GM23338 (cell line): ENCODE measurements around the gene CMTM6. TPM values are rescaled to one million over a fixed set of nuclear protein-coding genes. Genes with fewer than 3 reads are reported as not detected.

ENCODE experiments used
- ATAC-seq: fragments of 200-7000 bp; cut with Tn5 transposase; 3 replicates; pipeline ENCODE4 v1.9.1; 2020
- DNase-seq: peaks from one replicate; pipeline ENCODE4 v3.0.0-alpha.2; 2015; ENCODE audit warnings: low spot score
- H2AFZ ChIP-seq: fragments of 200-600 bp; sonication (generic); 2 replicates; pipeline ENCODE4 v1.8.0; 2016; ENCODE audit warnings: antibody characterized with exemption, mild to moderate bottlenecking, moderate library complexity
- H3F3A ChIP-seq: fragments of 200-600 bp; sonication (generic); replicated peaks from 2 replicates; pipeline ENCODE4 v1.8.0; 2017; ENCODE audit warnings: antibody characterized with exemption, mixed run types, low read depth
- H3K27ac ChIP-seq: fragments of 200-600 bp; sonication (generic); 2 replicates; pipeline ENCODE4 v1.6.1; 2016; ENCODE audit warnings: low read depth
- H3K27me3 ChIP-seq: fragments of 200-600 bp; sonication (generic); 2 replicates; pipeline ENCODE4 v1.8.0; 2016; ENCODE audit warnings: mild to moderate bottlenecking, mixed run types, moderate library complexity; ENCODE audit not compliant: insufficient read depth
- H3K36me3 ChIP-seq: fragments of 200-600 bp; sonication (generic); 2 replicates; pipeline ENCODE4 v1.8.0; 2016; ENCODE audit warnings: mild to moderate bottlenecking; ENCODE audit not compliant: insufficient read depth
- H3K4me1 ChIP-seq: fragments of 200-600 bp; sonication (generic); 2 replicates; pipeline ENCODE4 v1.8.0; 2016; ENCODE audit warnings: mild to moderate bottlenecking, moderate library complexity; ENCODE audit not compliant: insufficient read depth
- H3K4me2 ChIP-seq: fragments of 200-600 bp; sonication (generic); 2 replicates; pipeline ENCODE4 v1.7.1; 2017; ENCODE audit warnings: mixed run types
- H3K4me3 ChIP-seq: fragments of 200-600 bp; sonication (generic); 2 replicates; pipeline ENCODE4 v1.6.1; 2016; ENCODE audit warnings: mixed run types
- H3K79me2 ChIP-seq: fragments of 200-600 bp; sonication (generic); replicated peaks from 2 replicates; pipeline ENCODE4 v1.8.0; 2017; ENCODE audit warnings: mild to moderate bottlenecking; ENCODE audit not compliant: insufficient read depth
- H3K9me2 ChIP-seq: fragments of 200-600 bp; sonication (generic); 2 replicates; pipeline ENCODE4 v1.8.0; 2017; ENCODE audit not compliant: insufficient read depth
- H4K20me1 ChIP-seq: fragments of 200-600 bp; sonication (generic); replicated peaks from 2 replicates; pipeline ENCODE4 v1.8.0; 2017; ENCODE audit warnings: mild to moderate bottlenecking; ENCODE audit not compliant: insufficient read depth
- H3K27ac Mint-ChIP-seq: 2 replicates; pipeline ENCODE4 v1.8.0; 2020; ENCODE audit warnings: inconsistent platforms, mild to moderate bottlenecking, moderate library complexity, mixed read lengths
- H3K27me3 Mint-ChIP-seq: 3 replicates; pipeline ENCODE4 v1.8.0; 2022; ENCODE audit warnings: low read depth, mild to moderate bottlenecking, moderate library complexity, mixed read lengths, inconsistent platforms; ENCODE audit not compliant: insufficient read depth, poor library complexity
- H3K36me3 Mint-ChIP-seq: 3 replicates; pipeline ENCODE4 v1.8.0; 2021; ENCODE audit warnings: low read depth, mild to moderate bottlenecking, inconsistent platforms, moderate library complexity, mixed read lengths
- H3K4me1 Mint-ChIP-seq: 3 replicates; pipeline ENCODE4 v1.8.0; 2020; ENCODE audit warnings: mild to moderate bottlenecking, inconsistent platforms, mixed read lengths
- H3K4me3 Mint-ChIP-seq: 3 replicates; pipeline ENCODE4 v1.8.0; 2021; ENCODE audit warnings: moderate library complexity, mild to moderate bottlenecking, inconsistent platforms, mixed read lengths
- H3K9me3 Mint-ChIP-seq: 3 replicates; pipeline ENCODE4 v1.8.0; 2020; ENCODE audit warnings: moderate library complexity, mild to moderate bottlenecking, inconsistent platforms, mixed read lengths
- CREB1 ChIP-seq: fragments of 250-450 bp; sonication (Bioruptor Pico); IDR thresholded peaks from 2 replicates; pipeline ENCODE4 v1.5.0; 2020; ENCODE audit warnings: low read depth, mild to moderate bottlenecking, moderate library complexity
- EZH2 ChIP-seq: fragments of 200-600 bp; sonication (generic); IDR thresholded peaks from one replicate; pipeline ENCODE4 v1.8.0; 2017; ENCODE audit warnings: antibody characterized with exemption, mild to moderate bottlenecking, low read depth; ENCODE audit not compliant: unreplicated experiment
- EZH2phosphoT487 ChIP-seq: fragments of 200-600 bp; sonication (generic); IDR thresholded peaks from one replicate; pipeline ENCODE4 v1.8.1; 2018; ENCODE audit warnings: antibody characterized with exemption; ENCODE audit not compliant: unreplicated experiment
- JUNB ChIP-seq: IDR thresholded peaks from one replicate; pipeline ENCODE4 v1.6.1; 2016; ENCODE audit warnings: antibody characterized with exemption; ENCODE audit not compliant: unreplicated experiment
- NANOG ChIP-seq: IDR thresholded peaks from 2 replicates; pipeline ENCODE4 v1.6.1; 2016; ENCODE audit warnings: antibody characterized with exemption, borderline replicate concordance
- POLR2AphosphoS5 ChIP-seq: IDR thresholded peaks from 2 replicates; pipeline ENCODE4 v1.6.1; 2016; ENCODE audit warnings: antibody characterized with exemption, low read depth
- STAT1 ChIP-seq: IDR thresholded peaks from one replicate; pipeline ENCODE4 v1.6.1; 2016; ENCODE audit warnings: antibody characterized with exemption; ENCODE audit not compliant: unreplicated experiment
- ZNF114 ChIP-seq: fragments of 250-450 bp; sonication (Bioruptor Pico); IDR thresholded peaks from 2 replicates; pipeline ENCODE4 v1.5.0; 2020; ENCODE audit warnings: mild to moderate bottlenecking, moderate library complexity
- ZNF331 ChIP-seq: fragments of 250-450 bp; sonication (Bioruptor Pico); IDR thresholded peaks from 2 replicates; pipeline ENCODE4 v1.5.0; 2020; ENCODE audit warnings: low read depth, mild to moderate bottlenecking, moderate library complexity
- polyA plus RNA-seq: library from polyadenylated mRNA; unstranded; fragments of >200 nt; fragmentation: Nextera tagmentation; extraction: Ambion mirVana; gene quantifications from 2 replicates; pipeline ENCODE4 v1.2.1, GENCODE V29; 2016
- total RNA-seq: library from RNA; depleted of rRNA; stranded (reverse); fragments of >200 nt; shearing (Covaris generic); gene quantifications from 2 replicates; pipeline ENCODE4 v1.2.3, GENCODE V29; 2014
- TF ChIP-seq, protein P1 (sequence below): IDR thresholded peaks from one replicate; pipeline ENCODE4 v1.6.1; 2018; ENCODE audit warnings: antibody characterized with exemption; ENCODE audit not compliant: unreplicated experiment
- TF ChIP-seq, protein P2 (sequence below): fragments of 250-450 bp; sonication (Bioruptor Pico); IDR thresholded peaks from 2 replicates; pipeline ENCODE4 v1.5.0; 2020; ENCODE audit warnings: mild to moderate bottlenecking, moderate library complexity

Gene CMTM6
- total and polyA plus RNA-seq, 2 experiments from 2014 or later = 42.3 to 123 TPM

DNA sequence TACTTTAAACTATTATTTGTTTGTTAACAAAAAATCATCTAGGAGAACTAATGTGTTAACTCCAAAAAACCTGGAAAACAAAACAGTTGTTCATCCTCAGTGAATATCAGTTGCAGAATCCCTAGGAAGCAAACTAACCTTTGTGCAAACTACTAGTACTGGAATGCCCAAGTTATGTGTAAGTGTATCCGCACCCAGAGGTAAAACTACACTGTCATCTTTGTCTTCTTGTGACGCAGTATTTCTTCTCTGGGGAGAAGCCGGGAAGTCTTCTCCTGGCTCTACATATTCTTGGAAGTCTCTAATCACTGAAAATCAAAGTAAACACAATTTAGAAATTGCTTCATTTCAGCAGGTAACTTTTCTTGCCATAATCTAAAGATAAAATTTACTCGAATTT is 38.2 kb upstream of the CMTM6 start (continued):
- TF ChIP-seq, protein P1, sequence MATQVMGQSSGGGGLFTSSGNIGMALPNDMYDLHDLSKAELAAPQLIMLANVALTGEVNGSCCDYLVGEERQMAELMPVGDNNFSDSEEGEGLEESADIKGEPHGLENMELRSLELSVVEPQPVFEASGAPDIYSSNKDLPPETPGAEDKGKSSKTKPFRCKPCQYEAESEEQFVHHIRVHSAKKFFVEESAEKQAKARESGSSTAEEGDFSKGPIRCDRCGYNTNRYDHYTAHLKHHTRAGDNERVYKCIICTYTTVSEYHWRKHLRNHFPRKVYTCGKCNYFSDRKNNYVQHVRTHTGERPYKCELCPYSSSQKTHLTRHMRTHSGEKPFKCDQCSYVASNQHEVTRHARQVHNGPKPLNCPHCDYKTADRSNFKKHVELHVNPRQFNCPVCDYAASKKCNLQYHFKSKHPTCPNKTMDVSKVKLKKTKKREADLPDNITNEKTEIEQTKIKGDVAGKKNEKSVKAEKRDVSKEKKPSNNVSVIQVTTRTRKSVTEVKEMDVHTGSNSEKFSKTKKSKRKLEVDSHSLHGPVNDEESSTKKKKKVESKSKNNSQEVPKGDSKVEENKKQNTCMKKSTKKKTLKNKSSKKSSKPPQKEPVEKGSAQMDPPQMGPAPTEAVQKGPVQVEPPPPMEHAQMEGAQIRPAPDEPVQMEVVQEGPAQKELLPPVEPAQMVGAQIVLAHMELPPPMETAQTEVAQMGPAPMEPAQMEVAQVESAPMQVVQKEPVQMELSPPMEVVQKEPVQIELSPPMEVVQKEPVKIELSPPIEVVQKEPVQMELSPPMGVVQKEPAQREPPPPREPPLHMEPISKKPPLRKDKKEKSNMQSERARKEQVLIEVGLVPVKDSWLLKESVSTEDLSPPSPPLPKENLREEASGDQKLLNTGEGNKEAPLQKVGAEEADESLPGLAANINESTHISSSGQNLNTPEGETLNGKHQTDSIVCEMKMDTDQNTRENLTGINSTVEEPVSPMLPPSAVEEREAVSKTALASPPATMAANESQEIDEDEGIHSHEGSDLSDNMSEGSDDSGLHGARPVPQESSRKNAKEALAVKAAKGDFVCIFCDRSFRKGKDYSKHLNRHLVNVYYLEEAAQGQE = no peak
- TF ChIP-seq EZH2 = no peak
- TF ChIP-seq CREB1 = no peak
- no peak for TF ChIP-seq JUNB
- no peak for TF ChIP-seq ZNF114 (CRISPR knock-in tag)
- no peak for TF ChIP-seq STAT1
- TF ChIP-seq EZH2phosphoT487 = no peak

- H3K4me1 ChIP-seq = no peaks in the 10 kb centered on the region
- DNase-seq (no peak), ATAC-seq (no peak)
- Mint-ChIP-seq H3K36me3 (peaks cover 49% of the 10 kb centered on the region; the same call in 2 of the 3 replicates), H3K4me1 (no peaks in the 10 kb centered on the region), H3K27ac (no peak overlapping the region), H3K9me3 (no peaks in the 10 kb centered on the region), H3K27me3 (peaks cover 3% of the 10 kb centered on the region), H3K4me3 (no peak overlapping the region)
- no peaks in the 10 kb centered on the region for H3K27me3 ChIP-seq
- H3K4me3 ChIP-seq = no peak overlapping the region
- no peaks in the 10 kb centered on the region for H4K20me1 ChIP-seq
- H3K9me2 ChIP-seq = no peaks in the 10 kb centered on the region
- H3F3A ChIP-seq = no peaks in the 10 kb centered on the region
- no peaks in the 10 kb centered on the region for H3K79me2 ChIP-seq
- no peak overlapping the region for H2AFZ ChIP-seq
- H3K4me2 ChIP-seq = no peak overlapping the region
- H3K36me3 ChIP-seq = peaks cover 25% of the 10 kb centered on the region; the same call in 1 of the 2 replicates
- no peak overlapping the region for H3K27ac ChIP-seq
- no peak for TF ChIP-seq ZNF114 (CRISPR knock-in tag)
- no peak for TF ChIP-seq NANOG
- no peak for TF ChIP-seq ZNF331 (CRISPR knock-in tag)
- TF ChIP-seq CREB1 = no peak
- TF ChIP-seq STAT1 = no peak
- TF ChIP-seq POLR2AphosphoS5 = no peak
- TF ChIP-seq, protein P1 = no peak
- TF ChIP-seq, protein P2, sequence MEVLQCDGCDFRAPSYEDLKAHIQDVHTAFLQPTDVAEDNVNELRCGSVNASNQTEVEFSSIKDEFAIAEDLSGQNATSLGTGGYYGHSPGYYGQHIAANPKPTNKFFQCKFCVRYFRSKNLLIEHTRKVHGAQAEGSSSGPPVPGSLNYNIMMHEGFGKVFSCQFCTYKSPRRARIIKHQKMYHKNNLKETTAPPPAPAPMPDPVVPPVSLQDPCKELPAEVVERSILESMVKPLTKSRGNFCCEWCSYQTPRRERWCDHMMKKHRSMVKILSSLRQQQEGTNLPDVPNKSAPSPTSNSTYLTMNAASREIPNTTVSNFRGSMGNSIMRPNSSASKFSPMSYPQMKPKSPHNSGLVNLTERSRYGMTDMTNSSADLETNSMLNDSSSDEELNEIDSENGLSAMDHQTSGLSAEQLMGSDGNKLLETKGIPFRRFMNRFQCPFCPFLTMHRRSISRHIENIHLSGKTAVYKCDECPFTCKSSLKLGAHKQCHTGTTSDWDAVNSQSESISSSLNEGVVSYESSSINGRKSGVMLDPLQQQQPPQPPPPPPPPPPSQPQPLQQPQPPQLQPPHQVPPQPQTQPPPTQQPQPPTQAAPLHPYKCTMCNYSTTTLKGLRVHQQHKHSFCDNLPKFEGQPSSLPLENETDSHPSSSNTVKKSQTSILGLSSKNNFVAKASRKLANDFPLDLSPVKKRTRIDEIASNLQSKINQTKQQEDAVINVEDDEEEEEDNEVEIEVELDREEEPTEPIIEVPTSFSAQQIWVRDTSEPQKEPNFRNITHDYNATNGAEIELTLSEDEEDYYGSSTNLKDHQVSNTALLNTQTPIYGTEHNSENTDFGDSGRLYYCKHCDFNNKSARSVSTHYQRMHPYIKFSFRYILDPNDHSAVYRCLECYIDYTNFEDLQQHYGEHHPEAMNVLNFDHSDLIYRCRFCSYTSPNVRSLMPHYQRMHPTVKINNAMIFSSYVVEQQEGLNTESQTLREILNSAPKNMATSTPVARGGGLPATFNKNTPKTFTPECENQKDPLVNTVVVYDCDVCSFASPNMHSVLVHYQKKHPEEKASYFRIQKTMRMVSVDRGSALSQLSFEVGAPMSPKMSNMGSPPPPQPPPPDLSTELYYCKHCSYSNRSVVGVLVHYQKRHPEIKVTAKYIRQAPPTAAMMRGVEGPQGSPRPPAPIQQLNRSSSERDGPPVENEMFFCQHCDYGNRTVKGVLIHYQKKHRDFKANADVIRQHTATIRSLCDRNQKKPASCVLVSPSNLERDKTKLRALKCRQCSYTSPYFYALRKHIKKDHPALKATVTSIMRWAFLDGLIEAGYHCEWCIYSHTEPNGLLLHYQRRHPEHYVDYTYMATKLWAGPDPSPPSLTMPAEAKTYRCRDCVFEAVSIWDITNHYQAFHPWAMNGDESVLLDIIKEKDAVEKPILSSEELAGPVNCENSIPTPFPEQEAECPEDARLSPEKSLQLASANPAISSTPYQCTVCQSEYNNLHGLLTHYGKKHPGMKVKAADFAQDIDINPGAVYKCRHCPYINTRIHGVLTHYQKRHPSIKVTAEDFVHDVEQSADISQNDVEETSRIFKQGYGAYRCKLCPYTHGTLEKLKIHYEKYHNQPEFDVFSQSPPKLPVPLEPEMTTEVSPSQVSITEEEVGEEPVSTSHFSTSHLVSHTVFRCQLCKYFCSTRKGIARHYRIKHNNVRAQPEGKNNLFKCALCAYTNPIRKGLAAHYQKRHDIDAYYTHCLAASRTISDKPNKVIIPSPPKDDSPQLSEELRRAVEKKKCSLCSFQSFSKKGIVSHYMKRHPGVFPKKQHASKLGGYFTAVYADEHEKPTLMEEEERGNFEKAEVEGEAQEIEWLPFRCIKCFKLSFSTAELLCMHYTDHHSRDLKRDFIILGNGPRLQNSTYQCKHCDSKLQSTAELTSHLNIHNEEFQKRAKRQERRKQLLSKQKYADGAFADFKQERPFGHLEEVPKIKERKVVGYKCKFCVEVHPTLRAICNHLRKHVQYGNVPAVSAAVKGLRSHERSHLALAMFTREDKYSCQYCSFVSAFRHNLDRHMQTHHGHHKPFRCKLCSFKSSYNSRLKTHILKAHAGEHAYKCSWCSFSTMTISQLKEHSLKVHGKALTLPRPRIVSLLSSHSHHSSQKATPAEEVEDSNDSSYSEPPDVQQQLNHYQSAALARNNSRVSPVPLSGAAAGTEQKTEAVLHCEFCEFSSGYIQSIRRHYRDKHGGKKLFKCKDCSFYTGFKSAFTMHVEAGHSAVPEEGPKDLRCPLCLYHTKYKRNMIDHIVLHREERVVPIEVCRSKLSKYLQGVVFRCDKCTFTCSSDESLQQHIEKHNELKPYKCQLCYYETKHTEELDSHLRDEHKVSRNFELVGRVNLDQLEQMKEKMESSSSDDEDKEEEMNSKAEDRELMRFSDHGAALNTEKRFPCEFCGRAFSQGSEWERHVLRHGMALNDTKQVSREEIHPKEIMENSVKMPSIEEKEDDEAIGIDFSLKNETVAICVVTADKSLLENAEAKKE (CRISPR knock-in tag) = no peak
- no peak for TF ChIP-seq EZH2phosphoT487
- TF ChIP-seq JUNB = no peak
- TF ChIP-seq EZH2 = no peak
These were observed 29.8 kb upstream of the CMTM6 start for GRCh38 chr3:32532434-32532833.
